Trophoblast cell (in vitro differentiated cells and primary cell): ENCODE measurements around the gene KCNRG.
"Not testable (repeated sequence)": the region's sequence is repeated elsewhere in the genome, so short reads cannot be mapped to it uniquely, and the experiment has no call there.

ENCODE experiments used
- DNase-seq, 2 donors: peaks; one replicate each; pipeline ENCODE4 v3.0.0-alpha.2; 2016
- H2AFZ ChIP-seq: 2 replicates; pipeline ENCODE4 v1.6.1; 2013; ENCODE audit warnings: low read length, moderate library complexity, mild to moderate bottlenecking; ENCODE audit not compliant: insufficient read depth, poor library complexity
- H2AK5ac ChIP-seq: 2 replicates; pipeline ENCODE4 v1.6.1; 2013; ENCODE audit warnings: mild to moderate bottlenecking, low read length
- H2BK120ac ChIP-seq: 2 replicates; pipeline ENCODE4 v1.6.1; 2013; ENCODE audit warnings: low read length, mild to moderate bottlenecking, moderate library complexity; ENCODE audit not compliant: insufficient read depth, poor library complexity
- H2BK12ac ChIP-seq: 2 replicates; pipeline ENCODE4 v1.6.1; 2013; ENCODE audit warnings: mild to moderate bottlenecking, low read length, moderate library complexity
- H2BK5ac ChIP-seq: 2 replicates; pipeline ENCODE4 v1.6.1; 2013; ENCODE audit warnings: low read length, low read depth, moderate library complexity, mild to moderate bottlenecking; ENCODE audit not compliant: poor library complexity
- H3K14ac ChIP-seq: 2 replicates; pipeline ENCODE4 v1.6.1; 2013; ENCODE audit warnings: mild to moderate bottlenecking, low read length
- H3K18ac ChIP-seq: 2 replicates; pipeline ENCODE4 v1.6.1; 2013; ENCODE audit warnings: mild to moderate bottlenecking, low read length
- H3K23ac ChIP-seq: 2 replicates; pipeline ENCODE4 v1.6.1; 2013; ENCODE audit warnings: low read length
- H3K27ac ChIP-seq: 2 replicates; pipeline ENCODE4 v1.5.1; 2013; ENCODE audit warnings: low read depth, mild to moderate bottlenecking, inconsistent platforms, low read length, moderate library complexity
- H3K27me3 ChIP-seq: 2 replicates; pipeline ENCODE4 v1.6.1; 2013; ENCODE audit warnings: inconsistent platforms, mild to moderate bottlenecking, low read length, moderate library complexity; ENCODE audit not compliant: insufficient read depth
- H3K36me3 ChIP-seq, 2 experiments: 1 replicate in 1 of 2; 2 replicates in 1 of 2; pipeline ENCODE4 v1.6.1; 2013; ENCODE audit warnings: low read length in 2 of 2, mild to moderate bottlenecking in 2 of 2, moderate library complexity in 1 of 2; ENCODE audit not compliant: insufficient read depth in 2 of 2, control insufficient read depth in 1 of 2
- H3K4ac ChIP-seq: 2 replicates; pipeline ENCODE4 v1.6.1; 2013; ENCODE audit warnings: low read depth, mild to moderate bottlenecking, low read length, moderate library complexity
- H3K4me1 ChIP-seq, 2 experiments: 1 replicate in 1 of 2; 2 replicates in 1 of 2; pipeline ENCODE4 v1.6.1; 2013; ENCODE audit warnings: low read length in 2 of 2, mild to moderate bottlenecking in 2 of 2, moderate library complexity in 1 of 2; ENCODE audit not compliant: insufficient read depth in 2 of 2, control insufficient read depth in 1 of 2
- H3K4me2 ChIP-seq: 2 replicates; pipeline ENCODE4 v1.6.1; 2013; ENCODE audit warnings: inconsistent platforms, mild to moderate bottlenecking, low read length, moderate library complexity
- H3K4me3 ChIP-seq: 2 replicates; pipeline ENCODE4 v1.5.1; 2013; ENCODE audit warnings: mild to moderate bottlenecking, low read depth, low read length, inconsistent platforms
- H3K79me1 ChIP-seq: one replicate; pipeline ENCODE4 v1.6.1; 2013; ENCODE audit warnings: low read length
- H3K79me2 ChIP-seq: 2 replicates; pipeline ENCODE4 v1.6.1; 2013; ENCODE audit warnings: low read length, mild to moderate bottlenecking; ENCODE audit not compliant: control insufficient read depth, insufficient read depth, poor library complexity
- H3K9ac ChIP-seq: 2 replicates; pipeline ENCODE4 v1.6.1; 2013; ENCODE audit warnings: mild to moderate bottlenecking, low read length
- H3K9me3 ChIP-seq: 2 replicates; pipeline ENCODE4 v1.6.1; 2013; ENCODE audit warnings: low read depth, mild to moderate bottlenecking, control low read depth, inconsistent platforms, low read length; ENCODE audit not compliant: insufficient read depth
- H4K12ac ChIP-seq: 2 replicates; pipeline ENCODE4 v1.6.1; 2013; ENCODE audit warnings: low read depth, mild to moderate bottlenecking, low read length, moderate library complexity
- H4K8ac ChIP-seq: 2 replicates; pipeline ENCODE4 v1.6.1; 2013; ENCODE audit warnings: low read depth, mild to moderate bottlenecking, low read length, moderate library complexity
- H4K91ac ChIP-seq: one replicate; pipeline ENCODE4 v1.6.1; 2013; ENCODE audit warnings: low read depth, mild to moderate bottlenecking, low read length, moderate library complexity
- WGBS: extraction: QIAGEN DNeasy Blood & Tissue Kit; methylation state at CpG from one replicate; pipeline ENCODE4 v1.1.7; 2013; ENCODE audit warnings: missing lambda C conversion rate; ENCODE audit not compliant: insufficient read length, insufficient coverage; ENCODE audit errors: extremely low coverage; 5-methylcytosine and 5-hydroxymethylcytosine counted together

KCNRG gene

GRCh38 chr13:50055454-50055853 lies 40.2 kb downstream of the KCNRG start:
- Histone ChIP-seq H3K27me3 (no peaks in the 10 kb centered on the region), H2BK12ac (no peak overlapping the region), H3K4me3 (no peak overlapping the region), H3K4ac (no peak overlapping the region), H3K36me3 (peaks cover 0 to 2% of the 10 kb centered on the region in 2 experiments), H2BK120ac (no peak overlapping the region), H4K12ac (no peak overlapping the region), H3K79me2 (no peaks in the 10 kb centered on the region), H3K27ac (no peak overlapping the region), H4K91ac (no peak overlapping the region), H3K4me1 (no peaks in the 10 kb centered on the region), H3K4me2 (no peak overlapping the region), H4K8ac (no peak overlapping the region), H3K79me1 (no peaks in the 10 kb centered on the region), H2AFZ (no peak overlapping the region), H2AK5ac (no peak overlapping the region), H2BK5ac (no peak overlapping the region), H3K9me3 (no peaks in the 10 kb centered on the region), H3K9ac (no peak overlapping the region), H3K23ac (no peak overlapping the region), H3K14ac (no peak overlapping the region), H3K18ac (no peak overlapping the region)
- no CpG with 5 or more reads among the region's 1 CpG for WGBS
- no peak for DNase-seq

- H2AFZ ChIP-seq: no peak overlapping the region
- H2BK5ac ChIP-seq: no peak overlapping the region
- WGBS: no CpG with 5 or more reads among the region's 1 CpG
- H4K12ac ChIP-seq: no peak overlapping the region
- no peak overlapping the region for H2BK120ac ChIP-seq
- no peaks in the 10 kb centered on the region for H3K79me2 ChIP-seq
- no peak overlapping the region for H3K14ac ChIP-seq
- H3K27me3 ChIP-seq: no peaks in the 10 kb centered on the region
- H2AK5ac ChIP-seq: no peak overlapping the region
- peaks cover 2 to 4% of the 10 kb centered on the region in 2 experiments for H3K36me3 ChIP-seq
- no peak overlapping the region for H3K18ac ChIP-seq
- H4K8ac ChIP-seq: no peak overlapping the region
- no peak overlapping the region for H3K4me3 ChIP-seq
- no peak overlapping the region for H4K91ac ChIP-seq
- no peaks in the 10 kb centered on the region for H3K9me3 ChIP-seq
- H3K4ac ChIP-seq: no peak overlapping the region
- no peak overlapping the region for H2BK12ac ChIP-seq
- H3K23ac ChIP-seq: no peak overlapping the region
- no peaks in the 10 kb centered on the region for H3K79me1 ChIP-seq
- H3K4me2 ChIP-seq: no peak overlapping the region
- no peaks in the 10 kb centered on the region for H3K4me1 ChIP-seq
- no peak for DNase-seq
- no peak overlapping the region for H3K9ac ChIP-seq
- no peak overlapping the region for H3K27ac ChIP-seq
Measured at GRCh38 chr13:50060718-50061117, 45.5 kb downstream of the KCNRG start.

GRCh38 chr13:50062336-50062735 lies 47.1 kb downstream of the KCNRG start:
- H2AFZ ChIP-seq, H2AK5ac ChIP-seq, H3K23ac ChIP-seq, H3K79me1 ChIP-seq, DNase-seq, H3K9me3 ChIP-seq, H3K18ac ChIP-seq, H3K36me3 ChIP-seq, H2BK120ac ChIP-seq, H3K4me1 ChIP-seq, H4K91ac ChIP-seq, H3K79me2 ChIP-seq, H2BK5ac ChIP-seq, H3K9ac ChIP-seq, H3K4me2 ChIP-seq, H3K4me3 ChIP-seq, H3K14ac ChIP-seq, H3K4ac ChIP-seq, H2BK12ac ChIP-seq, H3K27me3 ChIP-seq, H4K8ac ChIP-seq, H4K12ac ChIP-seq, H3K27ac ChIP-seq: not testable (repeated sequence)
- WGBS: no CpG with 5 or more reads among the region's 7 CpGs

GRCh38 chr13:50065712-50066111 lies 50.5 kb downstream of the KCNRG start:
- Histone ChIP-seq H2BK12ac (no peak overlapping the region), H3K4me1 (no peaks in the 10 kb centered on the region), H2AK5ac (no peak overlapping the region), H2BK5ac (no peak overlapping the region), H2AFZ (no peak overlapping the region), H3K79me2 (no peaks in the 10 kb centered on the region), H3K27me3 (no peaks in the 10 kb centered on the region), H3K4me3 (no peak overlapping the region), H4K8ac (no peak overlapping the region), H4K12ac (no peak overlapping the region), H3K36me3 (peaks cover 4% of the 10 kb centered on the region in 2 experiments), H3K23ac (no peak overlapping the region), H3K27ac (no peak overlapping the region), H3K9me3 (no peaks in the 10 kb centered on the region), H3K79me1 (no peaks in the 10 kb centered on the region), H3K9ac (no peak overlapping the region), H3K14ac (no peak overlapping the region), H4K91ac (no peak overlapping the region), H2BK120ac (no peak overlapping the region), H3K4me2 (no peak overlapping the region), H3K18ac (no peak overlapping the region), H3K4ac (no peak overlapping the region)
- no peak for DNase-seq
- no CpG with 5 or more reads among the region's 1 CpG for WGBS
